Stomach smooth muscle (tissue), 2 donors: ENCODE results near the gene CTSO.

Experiments
- H3K27ac ChIP-seq: one replicate; pipeline ENCODE4 v1.7.0; 2013; ENCODE audit warnings: mild to moderate bottlenecking, low read length, inconsistent platforms
- H3K27me3 ChIP-seq, 2 donors: one replicate each; pipeline ENCODE4 v1.7.0; 2013; ENCODE audit warnings: low read length in 2 of 2; ENCODE audit not compliant: insufficient read depth in 2 of 2, control insufficient read depth in 1 of 2
- H3K36me3 ChIP-seq, 2 donors: one replicate each; pipeline ENCODE4 v1.7.0; 2013; ENCODE audit warnings: low read length in 2 of 2; ENCODE audit not compliant: control insufficient read depth in 2 of 2, insufficient read depth in 2 of 2
- H3K4me1 ChIP-seq: one replicate; pipeline ENCODE4 v1.7.0; 2013; ENCODE audit warnings: low read length; ENCODE audit not compliant: control insufficient read depth, insufficient read depth
- H3K4me3 ChIP-seq, 2 donors: one replicate each; pipeline ENCODE4 v1.7.0; 2013; ENCODE audit warnings: low read length in 2 of 2
- H3K9ac ChIP-seq, 2 donors: one replicate each; pipeline ENCODE4 v1.7.0; 2013; ENCODE audit warnings: low read length in 2 of 2, mild to moderate bottlenecking in 1 of 2
- H3K9me3 ChIP-seq, 2 donors: one replicate each; pipeline ENCODE4 v1.7.0; 2013; ENCODE audit warnings: low read length in 2 of 2; ENCODE audit not compliant: control insufficient read depth in 2 of 2
- donor health status: healthy.
- donor health status: Pancreatic carcinoma.

Gene CTSO

GRCh38 chr4:155954939-155955338 lies 1.3 kb upstream of the CTSO start:
- H3K4me3 ChIP-seq: no peak overlapping the region
- peaks cover 4% of the 10 kb centered on the region for H3K4me1 ChIP-seq
- H3K9ac ChIP-seq: no peak overlapping the region
- no peaks in the 10 kb centered on the region for H3K9me3 ChIP-seq
- H3K27ac ChIP-seq: no peak overlapping the region
- H3K27me3 ChIP-seq: no peaks in the 10 kb centered on the region
- no peaks in the 10 kb centered on the region for H3K36me3 ChIP-seq

DNA sequence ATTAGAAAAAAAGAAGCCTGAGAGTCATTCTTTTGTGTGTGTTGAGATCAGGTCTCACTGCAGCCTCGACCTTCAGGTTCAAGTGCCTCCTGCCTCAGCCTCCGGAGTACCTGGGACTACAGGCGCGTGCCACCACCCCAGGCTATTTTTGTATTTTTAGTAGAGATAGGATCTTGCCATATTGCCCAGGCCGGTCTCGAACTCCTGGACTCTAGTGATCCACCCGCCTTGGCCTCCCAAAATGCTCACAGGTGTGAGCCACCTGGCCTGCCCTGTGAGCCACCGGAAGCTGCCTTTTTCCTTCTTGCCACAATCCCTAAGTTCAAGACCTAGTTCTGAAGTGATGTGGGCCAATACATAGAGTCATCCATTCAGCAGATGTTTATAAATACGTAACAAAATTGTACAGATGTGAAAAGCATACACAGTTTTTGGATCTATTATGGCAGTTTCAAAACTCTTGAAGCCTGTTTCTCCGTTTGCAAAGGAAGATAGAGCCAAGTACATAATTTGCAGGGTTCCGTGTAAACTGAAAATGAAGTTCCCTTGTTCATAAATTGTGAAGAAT lies 536 bp upstream of the CTSO start:
- H3K27ac ChIP-seq: peak overlapping the region; percentile 96
- peaks cover 4% of the 10 kb centered on the region for H3K4me1 ChIP-seq
- no peaks in the 10 kb centered on the region for H3K36me3 ChIP-seq
- H3K4me3 ChIP-seq: peak overlapping the region; percentile 93 to 98
- H3K27me3 ChIP-seq: no peaks in the 10 kb centered on the region
- no peaks in the 10 kb centered on the region for H3K9me3 ChIP-seq
- peak overlapping the region; percentile 92 to 100 for H3K9ac ChIP-seq

DNA sequence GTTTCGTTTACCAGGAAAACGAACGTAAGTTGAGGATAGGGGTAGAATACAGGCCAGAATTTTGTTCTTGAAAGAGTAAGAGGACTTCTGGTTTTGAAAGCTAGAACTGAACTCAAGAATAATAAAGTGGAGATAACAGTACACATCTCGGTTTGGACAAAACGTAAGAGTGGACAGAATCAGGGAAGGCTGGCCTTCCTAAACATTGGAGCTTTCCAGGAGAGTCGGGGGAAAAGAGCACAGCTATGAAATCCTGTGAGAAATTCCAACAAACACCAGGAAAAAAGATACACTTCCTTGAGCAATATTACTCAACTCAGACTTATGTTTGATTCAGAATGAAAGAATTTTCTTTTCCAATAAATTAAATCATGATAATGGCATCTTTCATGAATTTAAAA lies 1.2 kb downstream of the CTSO start:
- H3K36me3 ChIP-seq: no peaks in the 10 kb centered on the region
- H3K9me3 ChIP-seq: no peaks in the 10 kb centered on the region
- H3K9ac ChIP-seq: peak overlapping the region; percentile 37 to 100
- peak overlapping the region; percentile 53 for H3K27ac ChIP-seq
- H3K4me1 ChIP-seq: peaks cover 4% of the 10 kb centered on the region
- H3K4me3 ChIP-seq: peak overlapping the region; percentile 45 to 93
- H3K27me3 ChIP-seq: no peaks in the 10 kb centered on the region

GRCh38 chr4:155950461-155950860 lies 3.2 kb downstream of the CTSO start:
- Histone ChIP-seq H3K9ac (no peak overlapping the region), H3K27me3 (no peaks in the 10 kb centered on the region), H3K36me3 (no peaks in the 10 kb centered on the region), H3K27ac (no peak overlapping the region), H3K9me3 (no peaks in the 10 kb centered on the region), H3K4me3 (no peak overlapping the region), H3K4me1 (peaks cover 4% of the 10 kb centered on the region)

GRCh38 chr4:155948541-155948940 lies 5.1 kb downstream of the CTSO start:
- no peaks in the 10 kb centered on the region for H3K4me1 ChIP-seq
- no peak overlapping the region for H3K4me3 ChIP-seq
- H3K27ac ChIP-seq: no peak overlapping the region
- H3K27me3 ChIP-seq: no peaks in the 10 kb centered on the region
- H3K36me3 ChIP-seq: no peaks in the 10 kb centered on the region
- no peak overlapping the region for H3K9ac ChIP-seq
- no peaks in the 10 kb centered on the region for H3K9me3 ChIP-seq

- H3K27me3 ChIP-seq: no peaks in the 10 kb centered on the region
- no peaks in the 10 kb centered on the region for H3K9me3 ChIP-seq
- H3K4me3 ChIP-seq: no peak overlapping the region
- H3K9ac ChIP-seq: no peak overlapping the region
- H3K27ac ChIP-seq: no peak overlapping the region
- peaks cover under 1% of the 10 kb centered on the region in 2 donors for H3K36me3 ChIP-seq
- no peaks in the 10 kb centered on the region for H3K4me1 ChIP-seq
Observed at GRCh38 chr4:155946486-155946885, 7.2 kb downstream of the CTSO start.

GRCh38 chr4:155944516-155944915 lies 9.2 kb downstream of the CTSO start:
- Histone ChIP-seq H3K9ac (no peak overlapping the region), H3K27me3 (no peaks in the 10 kb centered on the region), H3K9me3 (no peaks in the 10 kb centered on the region), H3K4me3 (no peak overlapping the region), H3K4me1 (no peaks in the 10 kb centered on the region), H3K27ac (no peak overlapping the region), H3K36me3 (peaks cover 3 to 8% of the 10 kb centered on the region in 2 donors)

- H3K27ac ChIP-seq: no peak overlapping the region
- no peaks in the 10 kb centered on the region for H3K27me3 ChIP-seq
- no peaks in the 10 kb centered on the region for H3K9me3 ChIP-seq
- no peaks in the 10 kb centered on the region for H3K4me1 ChIP-seq
- H3K4me3 ChIP-seq: no peak overlapping the region
- no peak overlapping the region for H3K9ac ChIP-seq
- peaks cover 3 to 8% of the 10 kb centered on the region in 2 donors for H3K36me3 ChIP-seq
Observed at GRCh38 chr4:155943605-155944291, 9.9 kb downstream of the CTSO start.

GRCh38 chr4:155941820-155942219 lies 11.8 kb downstream of the CTSO start:
- Histone ChIP-seq H3K9ac (no peak overlapping the region), H3K9me3 (no peaks in the 10 kb centered on the region), H3K36me3 (peaks cover 8 to 11% of the 10 kb centered on the region in 2 donors), H3K27me3 (no peaks in the 10 kb centered on the region), H3K4me3 (no peak overlapping the region), H3K4me1 (no peaks in the 10 kb centered on the region), H3K27ac (no peak overlapping the region)

DNA sequence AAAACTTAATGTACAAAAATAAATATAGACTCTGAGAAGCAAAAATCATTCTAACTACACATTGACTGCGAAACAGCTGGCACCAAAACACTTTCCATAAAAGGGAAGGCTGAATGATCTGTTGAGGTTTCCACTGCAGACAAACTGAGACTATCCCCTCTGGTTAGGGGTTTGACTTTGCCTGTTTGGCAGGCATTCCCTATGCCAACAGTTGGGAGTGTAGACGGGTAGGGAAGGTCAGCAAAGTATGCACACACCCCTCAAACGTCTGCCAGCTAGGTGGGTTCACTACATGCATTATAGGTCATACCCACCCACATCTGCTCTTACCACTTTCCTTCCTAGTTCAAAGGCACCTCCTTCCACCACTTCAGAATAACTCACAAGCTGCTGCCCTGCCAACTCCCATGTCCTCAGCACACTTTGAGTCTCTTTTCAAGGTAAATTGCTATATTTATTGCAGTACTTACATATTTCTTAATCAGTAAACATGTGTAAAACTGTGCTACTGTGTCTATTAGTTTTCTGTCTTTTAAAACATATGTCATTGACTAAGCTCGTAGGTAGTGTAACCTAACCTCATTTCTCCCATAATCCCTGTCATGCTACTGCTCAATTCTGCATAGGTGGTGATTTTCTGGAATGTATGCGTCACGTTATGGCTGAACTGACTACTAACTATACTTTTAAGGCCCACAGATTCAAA lies 12.4 kb downstream of the CTSO start:
- Histone ChIP-seq H3K4me1 (no peaks in the 10 kb centered on the region), H3K4me3 (no peak overlapping the region), H3K36me3 (peaks cover 11 to 12% of the 10 kb centered on the region in 2 donors), H3K27ac (no peak overlapping the region), H3K9ac (no peak overlapping the region), H3K27me3 (no peaks in the 10 kb centered on the region), H3K9me3 (no peaks in the 10 kb centered on the region)
